DMS53 (cell line): ENCODE measurements around the gene MCM5.
A peak's percentile ranks its signal among the peaks of the same experiment; 100 is the strongest.
"Not testable (repeated sequence)": the region's sequence is repeated elsewhere in the genome, so short reads cannot be mapped to it uniquely, and the experiment has no call there.

ENCODE experiments used
- DNase-seq: peaks from one replicate; lab custom pipeline; 2025; lab: John Stamatoyannopoulos, UW

Gene MCM5

GRCh38 chr22:35432228-35432905 lies 32.4 kb downstream of the MCM5 start:
- no peak for DNase-seq

- DNase-seq, result no peak
Measured at GRCh38 chr22:35434061-35434710, 34.2 kb downstream of the MCM5 start.

- no peak for DNase-seq
Measured at GRCh38 chr22:35435201-35435740, 35.3 kb downstream of the MCM5 start.

GRCh38 chr22:35436421-35436820 lies 36.5 kb downstream of the MCM5 start:
- no peak for DNase-seq

GRCh38 chr22:35437049-35437448 lies 37.1 kb downstream of the MCM5 start:
- peak; percentile 51 for DNase-seq

GRCh38 chr22:35438673-35439364 lies 38.9 kb downstream of the MCM5 start:
- DNase-seq, result not testable (repeated sequence)

GRCh38 chr22:35439365-35439717 lies 39.4 kb downstream of the MCM5 start:
- no peak for DNase-seq

- DNase-seq, result no peak
Measured at GRCh38 chr22:35440129-35440528, 40.2 kb downstream of the MCM5 start.

GRCh38 chr22:35441489-35442100 lies 41.7 kb downstream of the MCM5 start:
- no peak for DNase-seq

- DNase-seq, result no peak
Measured at GRCh38 chr22:35442471-35442870, 42.5 kb downstream of the MCM5 start.

- no peak for DNase-seq
Measured at GRCh38 chr22:35443338-35443737, 43.4 kb downstream of the MCM5 start.

GRCh38 chr22:35443790-35444684 lies 44.1 kb downstream of the MCM5 start:
- no peak for DNase-seq

- DNase-seq, result no peak
Measured at GRCh38 chr22:35444685-35445399, 44.9 kb downstream of the MCM5 start.

- DNase-seq, result no peak
Measured at GRCh38 chr22:35445933-35446332, 46.0 kb downstream of the MCM5 start.

- DNase-seq, result no peak
Measured at GRCh38 chr22:35446365-35446764, 46.4 kb downstream of the MCM5 start.

- no peak for DNase-seq
Measured at GRCh38 chr22:35448523-35448922, 48.6 kb downstream of the MCM5 start.

GRCh38 chr22:35449829-35450689 lies 50.1 kb downstream of the MCM5 start:
- no peak for DNase-seq

- no peak for DNase-seq
Measured at GRCh38 chr22:35450824-35451569, 51.1 kb downstream of the MCM5 start.

- no peak for DNase-seq
Measured at GRCh38 chr22:35451592-35451991, 51.7 kb downstream of the MCM5 start.
